HepG2 (cell line): Measurements from ENCODE around the gene CSNK2B. TPM values are rescaled to one million over a fixed set of nuclear protein-coding genes. Genes with fewer than 3 reads are reported as not detected.

Experiments used
- ATAC-seq: fragments of 200-7000 bp; cut with Tn5 transposase; 3 replicates; pipeline ENCODE4 v1.9.1; 2020; ENCODE audit warnings: mild to moderate bottlenecking, moderate library complexity
- BruUV-seq: library from RNA; stranded (reverse); fragments of 400-500 nt; replicated peaks from 2 replicates; lab custom pipeline; 2021; lab: Mats Ljungman, UMichigan
- CTCF ChIA-PET: fragments of 300-600 bp; formaldehyde crosslinking; extraction: SDS; loops from one replicate; lab custom pipeline; 2021; ENCODE audit warnings: low total read pairs, inconsistent platforms, low intra/inter-chr PET ratio; lab: Yijun Ruan, JAX
- POLR2A ChIA-PET: fragments of 350-600 bp; sonication (Branson Sonifier 250); formaldehyde crosslinking; loops from one replicate; lab custom pipeline; 2020; ENCODE audit warnings: antibody characterized with exemption, inconsistent platforms; lab: Yijun Ruan, JAX
- DNase-seq: peaks from one replicate; pipeline ENCODE4 v3.0.0-alpha.2; 2015; ENCODE audit warnings: low spot score
- FAIRE-seq: peaks from 3 replicates; lab custom pipeline; 2011; peaks lifted over from hg19 to GRCh38; lab: Jason Lieb, UNC
- H2AFZ ChIP-seq: one replicate; pipeline ENCODE4 v1.6.1; 2011; ENCODE audit warnings: low read length, inconsistent platforms
- H3K27ac ChIP-seq: fragments of 300-600 bp; 3 replicates; pipeline ENCODE4 v1.8.0; 2011; ENCODE audit warnings: mixed run types, mild to moderate bottlenecking, mixed read lengths, low read length, inconsistent platforms; ENCODE audit not compliant: insufficient read depth; ENCODE audit errors: extremely low read length
- H3K27me3 ChIP-seq, 2 experiments: fragments of 200-600 bp in 1 of 2; 2 replicates in 1 of 2; 3 replicates in 1 of 2; pipeline versions ENCODE4 v1.6.0 to v1.8.0; 2011; ENCODE audit warnings: low read length in 2 of 2, mild to moderate bottlenecking in 2 of 2, moderate library complexity in 2 of 2, inconsistent platforms in 1 of 2; ENCODE audit not compliant: insufficient read depth in 2 of 2, control insufficient read depth in 1 of 2
- H3K36me3 ChIP-seq, 2 experiments: fragments of 200-600 bp in 1 of 2; replicated peaks in 1 of 2; 2 replicates in 1 of 2; 3 replicates in 1 of 2; pipeline versions ENCODE4 v1.5.1 to v1.8.0; 2011; ENCODE audit warnings: low read length in 2 of 2, inconsistent platforms in 1 of 2; ENCODE audit not compliant: insufficient read depth in 2 of 2, control insufficient read depth in 1 of 2
- H3K4me1 ChIP-seq: 2 replicates; pipeline ENCODE4 v1.5.1; 2012; ENCODE audit warnings: low read length, inconsistent platforms; ENCODE audit not compliant: insufficient read depth
- H3K4me2 ChIP-seq: 2 replicates; pipeline ENCODE4 v1.6.0; 2011; ENCODE audit warnings: low read depth, low read length, inconsistent platforms
- H3K4me3 ChIP-seq, 3 experiments: fragments of 200-600 bp in 1 of 3; sonication (generic), shearing (Covaris generic) in 1 of 3; replicated peaks in 1 of 3; 2 replicates each; pipeline ENCODE4 v1.5.1; 2011 to 2016; ENCODE audit warnings: low read length in 3 of 3, inconsistent platforms in 2 of 3, low read depth in 2 of 3, mild to moderate bottlenecking in 2 of 3, control low read depth in 1 of 3, mixed read lengths in 1 of 3; ENCODE audit not compliant: insufficient read depth in 1 of 3
- H3K79me2 ChIP-seq: one replicate; pipeline ENCODE4 v1.6.1; 2011; ENCODE audit warnings: low read length, inconsistent platforms; ENCODE audit not compliant: insufficient read depth
- H3K9ac ChIP-seq: 2 replicates; pipeline ENCODE4 v1.6.0; 2011; ENCODE audit warnings: mild to moderate bottlenecking, low read depth, low read length, inconsistent platforms; ENCODE audit not compliant: insufficient read depth
- H3K9me3 ChIP-seq: 2 replicates; pipeline ENCODE4 v1.5.1; 2012; ENCODE audit warnings: mild to moderate bottlenecking, low read length
- H4K20me1 ChIP-seq: 2 replicates; pipeline ENCODE4 v1.6.0; 2011; ENCODE audit warnings: inconsistent platforms, mild to moderate bottlenecking, low read length, moderate library complexity; ENCODE audit not compliant: insufficient read depth
- ARNTL ChIP-seq: sonication (generic); formaldehyde crosslinking; IDR thresholded peaks from 2 replicates; pipeline ENCODE4 v1.4.0; 2020; ENCODE audit warnings: mild to moderate bottlenecking, missing genetic modification reagents
- ERF ChIP-seq: IDR thresholded peaks from 2 replicates; pipeline ENCODE4 v1.6.1; 2018; ENCODE audit warnings: missing biosample characterization, missing genetic modification reagents
- GATA4 ChIP-seq: sonication (generic); IDR thresholded peaks from 2 replicates; pipeline ENCODE4 v1.6.1; 2016; ENCODE audit warnings: antibody characterized with exemption, low read depth, borderline replicate concordance
- KAT7 ChIP-seq: IDR thresholded peaks from 2 replicates; pipeline ENCODE4 v1.6.1; 2018; ENCODE audit warnings: borderline replicate concordance, missing compliant biosample characterization
- NCOR1 ChIP-seq: fragments of 200-600 bp; sonication (generic); IDR thresholded peaks from 2 replicates; pipeline ENCODE4 v1.7.0; 2017; ENCODE audit warnings: antibody characterized with exemption, low read length, borderline replicate concordance
- PAWR ChIP-seq: sonication (generic); formaldehyde crosslinking; IDR thresholded peaks from 2 replicates; pipeline ENCODE4 v1.4.0; 2020; ENCODE audit warnings: missing genetic modification reagents, mild to moderate bottlenecking, borderline replicate concordance
- REL ChIP-seq: sonication (generic); formaldehyde crosslinking; conservative IDR thresholded peaks from 2 replicates; pipeline ENCODE4 v1.8.0; 2022; ENCODE audit warnings: mild to moderate bottlenecking, missing genetic modification reagents, moderate library complexity
- WGBS: methylation state at CpG from one replicate; pipeline ENCODE4 v1.1.6; 2017; ENCODE audit warnings: low lambda C conversion rate; 5-methylcytosine and 5-hydroxymethylcytosine counted together
- in situ Hi-C: cut with HindIII; loops from 2 replicates; pipeline ENCODE4 v1.10.0; 2017; ENCODE audit warnings: low pct_unique_long_range_greater_than_20kb; ENCODE audit not compliant: extremely low pct_ligation_motif_present
- intact Hi-C: fragments of 100-400 bp; cut with micrococcal nuclease; formaldehyde crosslinking; loops from one replicate; pipeline ENCODE4 v1.10.0; 2022; ENCODE audit not compliant: unreplicated experiment
- polyA plus RNA-seq, 8 experiments: library from polyadenylated mRNA; depleted of rRNA in 3 of 8; stranded (reverse) in 7 of 8; unstranded in 1 of 8; fragments of >200 nt; fragmentation: Illumina TruSeq in 4 of 8; extraction: Trizol in 4 of 8; gene quantifications; 2 replicates each; pipeline versions ENCODE4 v1.2.1 to v1.2.3, GENCODE V29; 2011 to 2016; ENCODE audit warnings: low read depth in 4 of 8, missing spikeins in 1 of 8, mixed read lengths in 1 of 8; ENCODE audit not compliant: insufficient read depth in 1 of 8
- total RNA-seq, 5 experiments: library from RNA; depleted of rRNA; stranded (reverse); fragments of >200 nt; fragmentation: Illumina TruSeq; extraction: Trizol; gene quantifications; 2 replicates each; pipeline ENCODE4 v1.2.3, GENCODE V29; 2016; ENCODE audit warnings: low read depth in 1 of 5
- TF ChIP-seq, protein P1 (sequence below): sonication (generic); formaldehyde crosslinking; IDR thresholded peaks from 2 replicates; pipeline ENCODE4 v1.9.0; 2022; ENCODE audit warnings: low read depth, missing genetic modification reagents
- TF ChIP-seq, protein P2 (sequence below): IDR thresholded peaks from 2 replicates; pipeline ENCODE4 v1.6.1; 2016
- TF ChIP-seq, protein P3 (sequence below): IDR thresholded peaks from 2 replicates; pipeline ENCODE4 v1.6.1; 2012; ENCODE audit warnings: low read depth, low read length, improper control_type of control experiment
- TF ChIP-seq, protein P4 (sequence below): sonication (generic); formaldehyde crosslinking; IDR thresholded peaks from 2 replicates; pipeline ENCODE4 v1.4.0; 2020; ENCODE audit warnings: missing genetic modification reagents, borderline replicate concordance
- TF ChIP-seq, protein P5 (sequence below): IDR thresholded peaks from 2 replicates; pipeline ENCODE4 v1.6.1; 2016; ENCODE audit warnings: low read depth, missing genetic modification reagents, missing compliant biosample characterization

CSNK2B gene
- total and polyA plus RNA-seq, 2 of the 13 experiments (the other 11 are each of a cell fraction or from before 2014, with no cell fraction given), result 111 to 296 TPM

DNA sequence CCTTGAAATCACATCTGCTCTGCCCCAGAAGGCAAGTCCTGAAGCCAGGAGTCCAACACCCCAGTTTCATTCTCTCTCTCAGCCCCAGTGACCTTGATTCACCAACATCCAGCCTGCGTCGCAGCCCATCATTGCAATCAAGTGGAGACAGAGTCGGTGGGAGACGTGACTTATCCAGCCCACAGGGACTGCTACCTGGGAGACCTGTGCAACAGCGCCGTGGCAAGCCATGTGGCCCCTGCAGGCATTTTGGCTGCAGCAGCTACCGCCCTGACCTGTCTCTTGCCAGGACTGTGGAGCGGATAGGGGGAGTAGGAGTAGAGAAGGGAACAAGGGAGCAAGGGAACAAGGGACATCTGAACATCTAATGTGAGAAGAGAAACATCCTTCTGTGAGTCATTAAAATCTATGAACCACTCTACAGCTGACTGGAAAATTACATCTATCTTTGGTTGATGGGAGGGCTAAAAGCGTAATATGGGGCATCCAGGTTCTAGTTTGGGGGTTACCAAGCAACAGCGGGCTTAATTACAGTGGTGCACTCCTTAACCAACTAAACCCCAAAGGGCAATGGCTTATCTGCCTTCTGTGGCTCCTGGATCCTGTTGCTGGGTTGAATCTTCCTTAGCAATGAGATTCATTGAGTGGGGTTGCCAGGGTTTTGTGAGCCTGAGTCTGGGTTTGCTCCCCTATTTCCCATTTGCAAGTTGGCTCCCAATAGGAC, 51.8 kb downstream of the CSNK2B start:
- no peak overlapping the region for H3K27ac ChIP-seq
- BruUV-seq, result no TSS peak
- TF ChIP-seq, protein P1, sequence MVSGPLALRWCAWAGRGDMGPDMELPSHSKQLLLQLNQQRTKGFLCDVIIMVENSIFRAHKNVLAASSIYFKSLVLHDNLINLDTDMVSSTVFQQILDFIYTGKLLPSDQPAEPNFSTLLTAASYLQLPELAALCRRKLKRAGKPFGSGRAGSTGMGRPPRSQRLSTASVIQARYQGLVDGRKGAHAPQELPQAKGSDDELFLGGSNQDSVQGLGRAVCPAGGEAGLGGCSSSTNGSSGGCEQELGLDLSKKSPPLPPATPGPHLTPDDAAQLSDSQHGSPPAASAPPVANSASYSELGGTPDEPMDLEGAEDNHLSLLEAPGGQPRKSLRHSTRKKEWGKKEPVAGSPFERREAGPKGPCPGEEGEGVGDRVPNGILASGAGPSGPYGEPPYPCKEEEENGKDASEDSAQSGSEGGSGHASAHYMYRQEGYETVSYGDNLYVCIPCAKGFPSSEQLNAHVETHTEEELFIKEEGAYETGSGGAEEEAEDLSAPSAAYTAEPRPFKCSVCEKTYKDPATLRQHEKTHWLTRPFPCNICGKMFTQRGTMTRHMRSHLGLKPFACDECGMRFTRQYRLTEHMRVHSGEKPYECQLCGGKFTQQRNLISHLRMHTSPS, result no peak
- TF ChIP-seq, protein P2, sequence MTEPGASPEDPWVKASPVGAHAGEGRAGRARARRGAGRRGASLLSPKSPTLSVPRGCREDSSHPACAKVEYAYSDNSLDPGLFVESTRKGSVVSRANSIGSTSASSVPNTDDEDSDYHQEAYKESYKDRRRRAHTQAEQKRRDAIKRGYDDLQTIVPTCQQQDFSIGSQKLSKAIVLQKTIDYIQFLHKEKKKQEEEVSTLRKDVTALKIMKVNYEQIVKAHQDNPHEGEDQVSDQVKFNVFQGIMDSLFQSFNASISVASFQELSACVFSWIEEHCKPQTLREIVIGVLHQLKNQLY, result no peak
- TF ChIP-seq, protein P3, sequence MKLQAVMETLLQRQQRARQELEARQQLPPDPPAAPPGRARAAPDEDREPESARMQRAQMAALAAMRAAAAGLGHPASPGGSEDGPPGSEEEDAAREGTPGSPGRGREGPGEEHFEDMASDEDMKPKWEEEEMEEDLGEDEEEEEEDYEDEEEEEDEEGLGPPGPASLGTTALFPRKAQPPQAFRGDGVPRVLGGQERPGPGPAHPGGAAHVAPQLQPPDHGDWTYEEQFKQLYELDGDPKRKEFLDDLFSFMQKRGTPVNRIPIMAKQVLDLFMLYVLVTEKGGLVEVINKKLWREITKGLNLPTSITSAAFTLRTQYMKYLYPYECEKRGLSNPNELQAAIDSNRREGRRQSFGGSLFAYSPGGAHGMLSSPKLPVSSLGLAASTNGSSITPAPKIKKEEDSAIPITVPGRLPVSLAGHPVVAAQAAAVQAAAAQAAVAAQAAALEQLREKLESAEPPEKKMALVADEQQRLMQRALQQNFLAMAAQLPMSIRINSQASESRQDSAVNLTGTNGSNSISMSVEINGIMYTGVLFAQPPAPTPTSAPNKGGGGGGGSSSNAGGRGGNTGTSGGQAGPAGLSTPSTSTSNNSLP, result no peak
- TF ChIP-seq GATA4 (no peak), KAT7 (CRISPR knock-in tag) (no peak), PAWR (CRISPR knock-in tag) (no peak), ERF (peak; percentile 58; the same call in 1 of the 2 replicates), NCOR1 (no peak), ARNTL (CRISPR knock-in tag) (no peak), REL (CRISPR knock-in tag) (no peak)
- TF ChIP-seq, protein P4, sequence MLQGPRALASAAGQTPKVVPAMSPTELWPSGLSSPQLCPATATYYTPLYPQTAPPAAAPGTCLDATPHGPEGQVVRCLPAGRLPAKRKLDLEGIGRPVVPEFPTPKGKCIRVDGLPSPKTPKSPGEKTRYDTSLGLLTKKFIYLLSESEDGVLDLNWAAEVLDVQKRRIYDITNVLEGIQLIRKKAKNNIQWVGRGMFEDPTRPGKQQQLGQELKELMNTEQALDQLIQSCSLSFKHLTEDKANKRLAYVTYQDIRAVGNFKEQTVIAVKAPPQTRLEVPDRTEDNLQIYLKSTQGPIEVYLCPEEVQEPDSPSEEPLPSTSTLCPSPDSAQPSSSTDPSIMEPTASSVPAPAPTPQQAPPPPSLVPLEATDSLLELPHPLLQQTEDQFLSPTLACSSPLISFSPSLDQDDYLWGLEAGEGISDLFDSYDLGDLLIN (CRISPR knock-in tag), result no peak
- TF ChIP-seq, protein P5, sequence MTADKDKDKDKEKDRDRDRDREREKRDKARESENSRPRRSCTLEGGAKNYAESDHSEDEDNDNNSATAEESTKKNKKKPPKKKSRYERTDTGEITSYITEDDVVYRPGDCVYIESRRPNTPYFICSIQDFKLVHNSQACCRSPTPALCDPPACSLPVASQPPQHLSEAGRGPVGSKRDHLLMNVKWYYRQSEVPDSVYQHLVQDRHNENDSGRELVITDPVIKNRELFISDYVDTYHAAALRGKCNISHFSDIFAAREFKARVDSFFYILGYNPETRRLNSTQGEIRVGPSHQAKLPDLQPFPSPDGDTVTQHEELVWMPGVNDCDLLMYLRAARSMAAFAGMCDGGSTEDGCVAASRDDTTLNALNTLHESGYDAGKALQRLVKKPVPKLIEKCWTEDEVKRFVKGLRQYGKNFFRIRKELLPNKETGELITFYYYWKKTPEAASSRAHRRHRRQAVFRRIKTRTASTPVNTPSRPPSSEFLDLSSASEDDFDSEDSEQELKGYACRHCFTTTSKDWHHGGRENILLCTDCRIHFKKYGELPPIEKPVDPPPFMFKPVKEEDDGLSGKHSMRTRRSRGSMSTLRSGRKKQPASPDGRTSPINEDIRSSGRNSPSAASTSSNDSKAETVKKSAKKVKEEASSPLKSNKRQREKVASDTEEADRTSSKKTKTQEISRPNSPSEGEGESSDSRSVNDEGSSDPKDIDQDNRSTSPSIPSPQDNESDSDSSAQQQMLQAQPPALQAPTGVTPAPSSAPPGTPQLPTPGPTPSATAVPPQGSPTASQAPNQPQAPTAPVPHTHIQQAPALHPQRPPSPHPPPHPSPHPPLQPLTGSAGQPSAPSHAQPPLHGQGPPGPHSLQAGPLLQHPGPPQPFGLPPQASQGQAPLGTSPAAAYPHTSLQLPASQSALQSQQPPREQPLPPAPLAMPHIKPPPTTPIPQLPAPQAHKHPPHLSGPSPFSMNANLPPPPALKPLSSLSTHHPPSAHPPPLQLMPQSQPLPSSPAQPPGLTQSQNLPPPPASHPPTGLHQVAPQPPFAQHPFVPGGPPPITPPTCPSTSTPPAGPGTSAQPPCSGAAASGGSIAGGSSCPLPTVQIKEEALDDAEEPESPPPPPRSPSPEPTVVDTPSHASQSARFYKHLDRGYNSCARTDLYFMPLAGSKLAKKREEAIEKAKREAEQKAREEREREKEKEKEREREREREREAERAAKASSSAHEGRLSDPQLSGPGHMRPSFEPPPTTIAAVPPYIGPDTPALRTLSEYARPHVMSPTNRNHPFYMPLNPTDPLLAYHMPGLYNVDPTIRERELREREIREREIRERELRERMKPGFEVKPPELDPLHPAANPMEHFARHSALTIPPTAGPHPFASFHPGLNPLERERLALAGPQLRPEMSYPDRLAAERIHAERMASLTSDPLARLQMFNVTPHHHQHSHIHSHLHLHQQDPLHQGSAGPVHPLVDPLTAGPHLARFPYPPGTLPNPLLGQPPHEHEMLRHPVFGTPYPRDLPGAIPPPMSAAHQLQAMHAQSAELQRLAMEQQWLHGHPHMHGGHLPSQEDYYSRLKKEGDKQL (CRISPR knock-in tag), result no peak

More for the DNA sequence above, 51.8 kb downstream of the CSNK2B start:
- FAIRE-seq (peak; percentile 81), DNase-seq (peak; percentile 74), ATAC-seq (peak; percentile 93)
- H3K9me3 ChIP-seq, result no peaks in the 10 kb centered on the region
- peak overlapping the region; percentile 52 for H3K4me2 ChIP-seq
- no peak overlapping the region for H2AFZ ChIP-seq
- whole genome bisulfite sequencing, result 23% methylated on average over 10 of the region's 10 CpGs
- intact Hi-C loops, result loop anchor here (5.0 kb wide), 1 partner anchor 35 kb away; the partner anchor contains the start of gene LY6G5C
- H3K4me1 ChIP-seq, result peaks cover 25% of the 10 kb centered on the region
- H3K9ac ChIP-seq, result no peak overlapping the region
- in situ Hi-C loops, result no loop called here
- ChIA-PET CTCF (interaction anchor here (0.9 kb wide), 1 partner anchor 52 kb away, joined by 3 read pairs; no protein-coding TSS in a partner anchor), POLR2A (interaction anchor here (0.8 to 1.6 kb wide), 5 partner anchors 12 to 110 kb away, joined by 3 to 7 read pairs (median 3); partner anchors contain the start of genes ABHD16A, DDAH2, HSPA1B and VWA7)
- H3K36me3 ChIP-seq, result no peaks in the 10 kb centered on the region
- peaks cover 6 to 47% of the 10 kb centered on the region in 2 experiments; a peak in 4 of 5 replicates for H3K27me3 ChIP-seq
- no peak overlapping the region for H3K4me3 ChIP-seq
- no peaks in the 10 kb centered on the region for H4K20me1 ChIP-seq
- no peaks in the 10 kb centered on the region for H3K79me2 ChIP-seq
